ENCODE data around the gene PKD1.

Gene PKD1

GRCh38 chr16:2135770-2136490 lies at the start of gene PKD1:
Gene PKD1, minus strand, starts transcription at chr16:2135898. Its CDS starts 209 bp downstream, at chr16:2135689.
- DNase-seq = peak; percentile 98

GRCh38 chr16:2184962-2185361 lies 49.3 kb upstream of the PKD1 start:
- DNase-seq = no peak

GRCh38 chr16:2184346-2184745 lies 48.6 kb upstream of the PKD1 start:
- no peak for DNase-seq

- no peak for DNase-seq
These were observed 48.0 kb upstream of the PKD1 start for GRCh38 chr16:2183671-2184070.

GRCh38 chr16:2181952-2182351 lies 46.3 kb upstream of the PKD1 start:
- DNase-seq = no peak

DNA sequence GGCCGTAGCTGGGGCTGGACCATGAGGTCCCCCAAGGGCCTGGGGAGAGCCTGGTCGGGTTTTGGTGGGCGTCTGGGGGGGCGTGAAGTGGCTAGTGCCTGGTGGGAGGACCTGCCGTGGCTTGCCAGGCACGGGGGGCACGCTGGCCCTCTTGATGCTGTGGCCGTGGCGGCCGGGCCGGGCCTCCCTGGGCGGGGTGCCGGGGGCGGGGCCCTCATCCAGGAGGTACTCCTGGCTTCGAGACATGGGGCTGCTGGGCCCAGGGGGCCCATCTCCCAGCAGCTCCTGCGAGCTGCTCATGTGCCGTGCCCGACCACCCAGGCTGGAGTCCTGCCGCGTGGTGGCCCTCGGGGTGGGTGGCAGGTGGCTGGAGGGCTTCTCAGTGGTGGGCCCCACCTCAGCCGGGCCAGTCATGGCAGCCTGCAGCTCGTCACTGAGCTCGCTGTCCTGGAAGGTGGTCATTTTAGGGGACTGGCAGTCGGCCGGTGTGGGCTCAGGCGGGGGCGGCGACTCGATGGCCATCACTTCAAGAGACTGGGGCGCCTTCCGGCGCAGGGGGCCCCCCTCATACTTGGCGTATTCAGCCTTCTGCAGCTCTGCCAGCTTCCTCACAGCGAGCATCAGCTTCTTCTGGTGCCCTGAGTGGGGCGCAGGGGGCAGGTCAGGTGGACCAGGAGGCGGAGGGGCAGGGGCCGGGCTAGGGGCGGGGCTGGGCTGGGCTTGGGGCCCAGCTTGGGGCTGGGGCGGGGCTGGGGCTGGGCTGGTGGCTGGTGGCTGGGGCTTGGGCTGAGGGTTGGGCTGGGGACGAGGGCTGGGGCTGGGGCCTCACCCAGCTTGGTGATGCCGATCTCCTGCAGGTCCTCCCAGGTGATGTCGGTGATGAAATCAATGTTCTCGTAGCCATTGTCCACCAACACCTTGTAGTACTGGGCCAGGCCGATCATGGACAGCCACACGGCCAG lies 45.5 kb upstream of the PKD1 start:
- no peak for DNase-seq

- no peak for DNase-seq
These were observed 44.8 kb upstream of the PKD1 start for GRCh38 chr16:2180461-2180860.

GRCh38 chr16:2179576-2179975 lies 43.9 kb upstream of the PKD1 start:
- no peak for DNase-seq

DNA sequence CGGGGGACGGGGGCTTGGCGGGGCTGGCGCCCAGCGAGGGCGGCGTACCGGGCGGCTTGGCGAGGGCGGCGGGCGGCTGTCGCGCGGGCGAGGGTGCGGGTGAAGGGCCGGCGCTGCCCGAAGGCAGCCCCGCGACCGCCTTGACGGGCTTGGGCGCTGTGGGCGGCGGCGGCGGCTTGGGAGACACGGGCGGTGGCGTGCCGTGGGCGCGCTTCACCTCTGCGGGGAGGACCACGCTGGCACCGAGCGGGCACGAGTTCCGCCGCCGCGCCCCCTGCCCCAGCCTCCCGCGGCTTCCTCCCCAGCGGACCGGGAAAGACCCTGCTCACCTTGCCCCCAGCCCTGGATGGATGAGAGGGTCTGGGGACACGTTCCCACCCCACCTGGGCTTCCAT lies 43.4 kb upstream of the PKD1 start:
- no peak for DNase-seq

GRCh38 chr16:2178321-2179106 lies 42.8 kb upstream of the PKD1 start:
- peak; percentile 51 for DNase-seq

- DNase-seq = no peak
These were observed 41.9 kb upstream of the PKD1 start for GRCh38 chr16:2177561-2177960.

DNA sequence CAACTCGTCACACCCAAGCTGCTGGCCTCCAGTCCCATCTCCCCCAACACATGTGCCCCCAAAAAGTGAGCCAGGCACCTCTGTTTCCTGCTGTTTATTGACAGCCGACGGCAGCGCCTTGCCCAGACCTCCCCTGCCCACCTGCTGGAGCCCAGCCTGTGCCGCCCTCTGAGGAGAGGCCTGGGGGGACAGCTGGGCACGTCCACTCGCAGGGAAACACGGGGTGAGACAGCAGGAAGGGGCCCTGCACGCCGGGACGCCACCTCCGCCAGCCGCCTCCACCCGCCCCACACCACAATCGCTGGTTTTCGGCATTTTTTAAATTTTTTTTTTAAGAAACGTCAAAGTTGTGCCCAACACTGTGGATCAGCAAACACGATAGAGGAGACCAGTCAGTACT lies 41.4 kb upstream of the PKD1 start:
- no peak for DNase-seq

GRCh38 chr16:2176047-2176446 lies 40.3 kb upstream of the PKD1 start:
- DNase-seq = no peak

DNA sequence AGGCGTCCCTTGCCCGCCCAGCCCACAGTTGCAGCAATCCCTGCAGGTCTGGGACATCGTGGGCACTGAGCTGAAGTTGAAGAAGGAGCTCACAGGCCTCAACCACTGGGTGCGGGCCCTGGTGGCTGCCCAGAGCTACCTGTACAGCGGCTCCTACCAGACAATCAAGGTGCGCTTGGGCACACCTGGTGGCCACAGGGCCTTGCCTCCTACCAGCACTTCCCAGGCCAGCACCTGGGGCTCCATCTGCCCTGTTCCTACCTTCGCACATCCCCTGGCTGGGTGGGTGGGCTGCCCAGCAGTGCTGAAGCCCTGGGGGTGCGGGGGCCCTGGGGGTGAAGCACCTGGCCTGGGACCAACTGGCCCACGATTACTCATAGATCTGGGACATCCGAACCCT lies 39.8 kb upstream of the PKD1 start:
- DNase-seq = no peak

- DNase-seq = no peak
These were observed 38.9 kb upstream of the PKD1 start for GRCh38 chr16:2174396-2175131.

GRCh38 chr16:2173916-2174315 lies 38.2 kb upstream of the PKD1 start:
- no peak for DNase-seq

GRCh38 chr16:2173366-2173765 lies 37.7 kb upstream of the PKD1 start:
- no peak for DNase-seq

DNA sequence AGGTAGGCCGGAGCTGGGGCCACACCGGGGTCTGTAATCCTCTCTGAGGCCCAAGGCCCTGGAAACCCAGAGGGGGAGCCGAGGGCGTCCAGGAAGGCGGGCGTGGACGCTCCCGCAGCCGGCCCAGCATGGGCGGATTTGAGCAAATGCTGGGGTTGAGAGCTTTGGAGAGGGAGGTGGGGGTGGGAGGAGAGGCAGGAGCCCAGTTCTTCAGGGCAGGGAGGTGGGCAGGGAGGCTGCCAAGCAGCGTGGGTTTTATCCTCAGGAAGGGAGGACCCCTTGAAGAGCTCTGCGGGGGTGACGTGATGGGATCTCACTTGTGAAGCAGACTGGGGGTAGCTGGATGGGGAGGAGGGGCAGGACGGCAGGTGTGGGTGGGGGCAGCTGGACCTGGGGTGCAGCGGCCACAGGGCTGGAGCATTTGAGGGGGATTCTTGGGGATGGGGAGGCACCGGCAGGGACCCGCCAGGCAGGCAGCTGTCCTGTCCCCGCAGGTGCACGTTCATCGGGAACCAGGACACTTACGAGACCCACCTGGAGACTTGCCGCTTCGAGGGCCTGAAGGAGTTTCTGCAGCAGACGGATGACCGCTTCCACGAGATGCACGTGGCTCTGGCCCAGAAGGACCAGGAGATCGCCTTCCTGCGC lies 37.1 kb upstream of the PKD1 start:
- no peak for DNase-seq

DNA sequence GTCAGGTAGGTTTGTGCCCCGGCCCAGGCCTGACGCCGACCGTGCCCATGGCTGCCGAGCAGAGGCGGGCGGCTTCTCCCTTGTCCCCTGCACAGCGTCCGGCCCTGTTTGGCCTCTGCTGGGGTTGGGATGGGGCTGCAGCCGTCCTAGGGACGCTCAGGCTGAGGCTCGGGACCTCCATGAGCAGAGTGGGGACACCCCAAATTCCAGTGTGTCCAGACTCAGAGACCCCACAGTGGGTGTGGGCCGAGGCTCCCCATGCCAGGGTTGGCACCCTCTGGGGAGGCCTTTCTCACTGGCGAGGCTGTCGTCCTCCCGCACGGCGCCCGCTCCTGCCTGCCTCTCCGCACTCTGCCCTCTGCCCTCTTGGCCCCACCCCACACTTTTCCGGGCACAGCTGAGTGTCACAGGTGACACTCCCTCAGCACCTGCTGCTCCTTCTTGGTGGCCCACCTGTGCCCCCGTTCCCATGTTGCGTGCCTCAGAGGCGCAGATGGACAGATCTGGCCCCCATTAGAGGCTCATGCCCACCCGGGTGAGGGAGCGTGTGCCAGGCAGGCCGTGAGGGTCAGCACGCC lies 36.0 kb upstream of the PKD1 start:
- no peak for DNase-seq

DNA sequence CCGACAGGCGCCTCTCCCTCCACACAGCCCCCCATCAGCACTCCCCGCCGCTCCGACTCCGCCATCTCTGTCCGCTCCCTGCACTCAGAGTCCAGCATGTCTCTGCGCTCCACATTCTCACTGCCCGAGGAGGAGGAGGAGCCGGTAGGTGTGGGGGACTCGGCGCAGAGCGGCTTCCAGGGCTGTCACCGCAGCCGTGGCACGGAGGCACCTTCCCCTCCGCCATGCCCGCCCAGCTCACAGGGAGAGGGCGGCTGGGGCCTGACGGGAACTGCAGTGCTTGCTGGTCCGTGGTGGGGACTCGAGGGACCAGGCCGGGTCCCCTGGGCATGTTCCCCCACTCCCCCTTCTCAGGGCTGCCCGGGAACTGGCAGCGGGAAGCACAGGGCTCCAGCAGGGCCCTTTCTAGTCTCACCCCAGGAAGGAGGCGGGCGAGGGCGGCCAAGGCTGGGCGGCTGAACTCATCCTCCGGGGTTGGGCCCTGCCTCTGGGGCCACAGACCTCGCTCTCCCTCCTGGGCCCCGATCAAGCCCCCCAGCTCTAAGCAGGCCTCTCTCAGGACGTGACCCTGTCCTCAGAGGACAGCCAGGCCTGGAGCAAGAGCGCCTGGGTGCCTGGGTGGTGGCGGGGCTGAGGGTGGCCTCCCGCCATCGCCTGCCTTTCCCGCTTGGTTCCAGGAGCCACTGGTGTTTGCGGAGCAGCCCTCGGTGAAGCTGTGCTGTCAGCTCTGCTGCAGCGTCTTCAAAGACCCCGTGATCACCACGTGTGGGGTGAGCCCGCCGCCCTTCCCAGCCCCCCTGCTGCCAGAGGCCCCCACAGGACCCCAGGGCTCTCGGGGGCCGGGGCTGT lies 35.1 kb upstream of the PKD1 start:
- DNase-seq = no peak

DNA sequence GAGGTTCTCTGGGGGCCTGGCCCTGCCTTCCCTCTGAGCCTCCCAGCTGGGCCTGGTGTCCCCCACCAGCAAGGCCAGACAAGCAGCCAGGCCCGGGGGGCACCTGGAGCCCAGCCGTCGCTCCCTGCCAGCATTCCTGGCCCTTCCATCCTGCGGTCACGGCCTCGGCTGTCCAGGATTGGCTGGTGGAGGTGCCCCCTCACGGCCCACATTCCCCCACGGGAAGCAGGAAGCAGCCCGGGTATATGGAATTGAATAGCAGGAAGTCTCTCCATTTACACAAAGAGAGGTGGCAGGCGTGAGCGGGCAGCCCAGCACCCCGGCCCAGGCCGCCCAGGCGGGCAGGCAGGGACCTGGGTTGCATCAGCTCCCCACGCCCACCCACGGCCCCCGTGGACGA lies 34.4 kb upstream of the PKD1 start:
- no peak for DNase-seq

All from CD4-positive, alpha-beta T cell treated with Interleukin-17A for 1 hour (primary cell).